ENCODE data around the gene PTPRN2.
"Not testable (repeated sequence)": the region's sequence is repeated elsewhere in the genome, so short reads cannot be mapped to it uniquely, and the experiment has no call there.

Gene PTPRN2

GRCh38 chr7:158277219-158278141 is 310.1 kb downstream of the PTPRN2 start:
- TF ChIP-seq ZFX (IDR thresholded peaks at IDR 0.05; ENCODE audit: borderline replicate concordance) (no peak), CTCF (IDR thresholded peaks at IDR 0.05) (no peak)
- no peak overlapping the region for H3K27ac ChIP-seq

GRCh38 chr7:158276414-158277218 is 311.0 kb downstream of the PTPRN2 start:
- TF ChIP-seq CTCF (IDR thresholded peaks at IDR 0.05): no peak
- no peak for TF ChIP-seq ZFX (IDR thresholded peaks at IDR 0.05; ENCODE audit: borderline replicate concordance)

GRCh38 chr7:158275711-158276413 is 311.8 kb downstream of the PTPRN2 start:
- H3K27ac ChIP-seq: no peak overlapping the region
- TF ChIP-seq CTCF (IDR thresholded peaks at IDR 0.05): no peak
- TF ChIP-seq ZFX (IDR thresholded peaks at IDR 0.05; ENCODE audit: borderline replicate concordance): no peak

More at GRCh38 chr7:158276414-158277218, 311.0 kb downstream of the PTPRN2 start:
- no peak overlapping the region for H3K27ac ChIP-seq

- TF ChIP-seq CTCF (IDR thresholded peaks at IDR 0.05) (no peak), ZFX (IDR thresholded peaks at IDR 0.05; ENCODE audit: borderline replicate concordance) (no peak)
- no peak overlapping the region for H3K27ac ChIP-seq
These were observed 312.6 kb downstream of the PTPRN2 start for GRCh38 chr7:158274996-158275395.

- TF ChIP-seq ZFX (IDR thresholded peaks at IDR 0.05; ENCODE audit: borderline replicate concordance) (no peak), CTCF (IDR thresholded peaks at IDR 0.05) (no peak)
- no peak overlapping the region for H3K27ac ChIP-seq
These were observed 313.2 kb downstream of the PTPRN2 start for GRCh38 chr7:158274404-158274811.

- H3K27ac ChIP-seq: not testable (repeated sequence)
These were observed 313.8 kb downstream of the PTPRN2 start for GRCh38 chr7:158273756-158274342.

- H3K27ac ChIP-seq: no peak overlapping the region
These were observed 314.4 kb downstream of the PTPRN2 start for GRCh38 chr7:158273138-158273651.

More at GRCh38 chr7:158273138-158273651, 314.4 kb downstream of the PTPRN2 start:
- TF ChIP-seq CTCF (IDR thresholded peaks at IDR 0.05): no peak
